GM04503 (cell line): ENCODE results near the gene C2CD2.

ENCODE experiments used
- DNase-seq: peaks from one replicate; pipeline ENCODE4 v3.0.0-alpha.2; 2012; ENCODE audit warnings: low read depth

C2CD2 gene

DNA sequence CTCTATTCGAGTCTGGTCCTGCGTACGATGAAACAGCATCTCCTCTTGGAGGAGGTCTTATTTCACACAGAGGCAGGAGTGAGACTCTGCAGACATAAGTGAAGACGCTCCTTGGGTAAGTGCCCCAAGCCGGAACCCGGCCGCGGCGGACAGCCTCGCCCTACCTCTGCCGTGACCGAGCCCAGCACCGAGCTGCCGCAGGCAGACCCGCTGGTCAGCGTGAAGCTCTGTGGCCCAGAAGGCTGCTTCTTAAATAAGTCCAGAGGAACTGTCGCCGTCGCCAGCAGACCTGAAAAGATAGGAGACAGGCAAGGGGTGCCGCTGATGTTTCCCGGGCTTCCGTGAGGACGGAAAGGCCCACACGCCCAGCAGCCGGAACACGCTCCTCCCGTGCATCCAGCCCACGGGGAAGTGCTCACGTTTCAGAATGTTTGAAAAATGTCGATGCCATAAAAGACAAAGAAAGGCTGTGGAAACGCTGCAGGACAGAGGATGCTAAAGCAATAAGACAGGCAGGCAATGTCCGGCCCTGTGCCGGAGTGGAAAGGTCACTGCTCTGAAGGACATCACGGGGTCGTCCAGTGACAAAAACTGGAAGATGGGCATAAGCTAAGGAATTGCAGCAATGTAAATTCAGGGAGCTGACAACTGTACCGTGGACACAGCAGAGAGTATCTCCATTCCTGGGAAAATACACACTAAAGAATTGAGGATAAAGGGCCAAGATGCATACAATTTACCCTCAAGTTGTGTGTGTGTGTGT is 46.1 kb downstream of the C2CD2 start:
- no peak for DNase-seq

DNA sequence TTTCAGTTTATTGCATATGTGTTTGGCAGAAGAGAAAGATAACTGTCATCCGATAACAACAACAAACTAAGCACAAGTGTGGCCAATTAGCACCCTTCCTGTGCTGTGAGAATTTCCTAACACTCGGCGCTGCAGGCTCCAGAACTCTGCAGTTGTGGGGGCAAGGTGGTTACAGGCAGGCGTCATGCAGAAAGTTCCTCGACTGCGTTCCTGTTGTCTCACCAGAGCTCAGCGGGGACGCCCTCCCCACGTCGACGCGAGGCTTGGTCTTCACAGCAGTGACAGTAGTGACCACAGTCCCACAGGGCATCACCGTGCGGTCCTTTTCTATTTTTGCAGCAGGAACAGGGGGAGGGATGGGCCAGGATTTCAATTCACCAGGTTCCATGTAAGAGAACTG is 47.0 kb downstream of the C2CD2 start:
- DNase-seq, result no peak

DNA sequence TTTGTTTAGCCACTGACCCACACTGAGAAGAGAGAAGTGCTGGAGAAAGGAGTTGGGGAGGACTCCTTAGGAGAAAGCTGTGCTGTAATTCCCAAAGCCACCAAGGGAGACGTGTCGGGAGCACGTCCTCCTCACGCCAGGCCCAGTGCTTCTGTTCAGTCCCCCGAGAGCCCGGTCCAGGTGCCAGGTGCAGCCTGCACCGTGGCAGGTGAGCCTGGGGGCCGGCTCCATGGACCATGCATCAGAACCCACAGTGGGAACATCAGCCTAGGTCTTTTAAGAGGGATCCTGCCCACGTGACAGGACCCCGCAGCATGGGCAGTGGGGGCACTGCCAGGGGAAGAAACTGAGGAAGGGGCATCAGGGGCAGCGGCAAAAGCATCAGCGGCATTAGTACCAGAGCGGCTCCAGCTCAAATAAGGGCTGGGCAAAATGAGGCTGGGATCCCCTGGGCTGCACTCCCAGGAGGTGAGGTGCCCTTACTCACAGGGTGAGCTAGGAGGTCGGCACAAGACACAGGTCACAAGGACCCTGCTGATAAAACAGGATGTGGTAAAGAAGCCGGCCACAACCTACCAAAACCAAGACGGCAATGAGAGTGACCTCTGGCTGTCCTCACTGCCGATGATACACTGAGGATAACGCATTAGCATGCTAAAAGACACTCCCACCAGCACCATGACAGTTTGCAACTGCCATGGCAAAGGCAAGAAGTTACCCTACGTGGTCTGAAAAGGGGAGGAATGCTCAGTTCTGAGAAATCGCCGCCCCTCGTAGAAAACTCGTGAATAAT is 50.1 kb downstream of the C2CD2 start:
- no peak for DNase-seq

DNA sequence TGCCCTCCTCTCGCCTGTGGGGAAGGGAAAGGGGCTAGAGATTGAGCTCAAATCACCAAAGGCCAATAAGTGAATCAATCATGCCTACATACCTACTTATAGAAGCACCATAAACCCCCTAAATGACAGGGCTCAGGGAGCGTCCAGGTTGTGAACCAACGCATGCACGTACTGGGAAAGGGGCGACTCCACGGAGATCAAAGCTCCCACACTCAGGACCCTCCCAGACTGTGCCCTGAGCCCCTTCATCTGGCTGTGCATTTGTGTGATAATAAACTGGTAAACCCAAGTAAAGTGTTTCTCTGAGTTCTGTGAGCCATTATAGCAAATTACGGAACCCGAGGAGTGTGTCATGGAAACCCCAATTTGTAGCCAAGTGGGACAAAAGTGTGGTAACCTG is 50.9 kb downstream of the C2CD2 start:
- no peak for DNase-seq

DNA sequence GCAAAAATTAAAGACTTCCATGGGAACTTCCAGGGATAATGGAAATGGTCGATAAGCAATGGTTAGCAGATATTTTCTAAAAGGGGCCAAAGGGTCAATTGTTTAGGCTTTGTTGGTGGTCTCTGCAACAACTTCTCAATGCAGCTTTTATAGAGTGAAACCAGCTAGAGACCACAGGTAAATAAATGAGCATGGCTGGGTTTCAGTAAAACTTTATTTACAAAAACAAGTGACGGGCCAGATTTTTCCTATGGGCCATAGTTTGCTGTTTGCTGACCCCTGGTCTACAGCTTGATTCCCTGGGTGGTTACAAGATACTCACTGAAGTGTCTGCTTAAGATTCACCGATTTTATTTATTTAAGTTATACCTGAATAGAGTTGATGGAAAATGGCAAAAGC is 52.0 kb downstream of the C2CD2 start:
- no peak for DNase-seq

DNA sequence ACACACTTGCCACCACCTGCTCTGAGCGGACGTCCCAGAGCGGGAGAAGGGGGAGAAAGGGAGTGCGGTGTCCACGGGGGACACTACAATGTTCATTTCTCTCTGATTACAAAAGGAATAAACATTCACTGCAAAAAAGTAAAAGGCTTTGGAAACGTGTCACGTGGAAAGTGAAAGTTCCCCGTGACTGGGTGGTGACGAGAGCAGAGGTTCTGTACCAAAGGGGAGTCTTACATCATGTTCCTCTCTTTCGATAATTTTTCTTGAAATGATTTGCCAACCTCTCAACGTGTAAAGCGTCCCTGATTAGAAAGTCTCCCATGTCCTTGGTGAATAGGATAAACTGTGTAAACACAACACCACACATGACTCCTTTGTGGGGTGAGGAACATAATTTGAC is 52.7 kb downstream of the C2CD2 start:
- DNase-seq, result no peak

DNA sequence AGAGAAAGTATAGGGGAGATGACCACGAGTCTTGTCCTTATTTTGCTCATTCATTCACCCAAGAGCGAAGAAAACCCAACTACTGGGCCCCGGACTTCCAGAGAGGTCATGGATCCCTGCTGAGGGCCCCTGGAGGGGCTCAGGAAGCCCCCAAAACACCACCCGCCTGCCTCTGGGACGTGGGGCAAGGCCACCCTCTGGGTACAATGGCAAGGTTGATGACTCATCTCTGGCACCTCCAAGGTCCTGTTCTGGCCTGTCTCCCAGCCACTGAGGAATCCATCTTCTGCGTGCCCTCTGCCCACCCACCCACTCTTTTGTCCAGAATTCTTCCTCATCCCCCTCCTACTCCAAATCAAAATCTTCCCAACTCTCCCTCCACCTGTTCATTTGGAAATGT is 53.4 kb downstream of the C2CD2 start:
- no peak for DNase-seq

DNA sequence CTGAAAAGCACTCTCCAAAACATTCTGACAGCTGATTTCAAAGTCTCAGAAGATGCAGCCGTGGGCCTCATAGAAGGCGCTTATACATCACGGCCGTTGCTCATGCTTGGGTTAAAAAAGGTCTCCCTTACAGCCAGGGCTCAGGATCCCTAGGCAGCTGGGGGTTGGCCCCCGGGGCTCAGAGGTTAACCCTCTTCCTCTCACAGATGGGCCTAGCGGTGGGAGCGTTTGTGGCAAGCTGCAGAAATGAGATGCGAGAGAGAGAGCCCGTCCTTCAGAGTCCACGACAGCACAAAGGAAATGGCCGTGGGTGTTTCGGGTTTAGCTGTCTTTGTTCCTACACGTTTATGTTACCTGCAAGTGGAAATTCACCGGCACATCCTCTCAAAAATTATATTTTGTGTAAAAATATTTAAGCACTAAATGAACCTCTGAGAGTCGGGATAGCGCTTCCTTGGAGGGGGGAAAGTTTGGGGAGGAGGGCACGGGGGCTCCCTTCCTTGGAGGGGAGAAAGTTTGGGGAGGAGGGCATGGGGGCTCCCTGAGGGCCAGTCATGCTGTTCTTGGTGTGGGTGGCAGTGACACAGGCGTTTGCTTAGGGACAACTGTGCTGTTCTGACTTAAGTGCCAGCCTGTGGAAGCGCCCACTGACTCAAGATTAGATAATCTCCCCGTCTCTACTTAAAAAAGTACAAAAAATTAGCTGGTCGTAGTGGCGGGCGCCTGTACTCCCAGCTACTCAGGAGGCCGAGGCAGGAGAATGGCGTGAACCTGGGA is 54.2 kb downstream of the C2CD2 start:
- DNase-seq, result no peak

DNA sequence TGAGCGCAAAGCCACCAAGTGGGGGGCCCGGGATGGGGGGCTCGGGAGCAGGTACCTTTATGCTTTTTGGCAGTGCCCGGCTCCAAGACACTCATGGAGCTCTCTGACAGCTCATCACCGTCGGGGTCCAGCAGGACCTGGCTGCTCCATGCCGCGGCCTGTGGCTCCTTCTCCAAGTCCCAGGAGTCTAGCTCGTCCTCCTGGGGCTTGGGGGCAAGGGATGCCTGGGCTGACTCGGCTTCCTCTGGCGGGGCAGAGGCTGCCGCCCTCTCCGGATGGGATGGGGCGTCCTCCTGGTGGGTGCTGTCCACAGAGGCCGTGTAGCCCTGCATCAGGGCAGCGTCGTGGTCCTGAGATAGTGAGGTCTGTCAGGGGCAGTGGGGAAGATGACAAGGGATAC is 54.8 kb downstream of the C2CD2 start:
- no peak for DNase-seq

DNA sequence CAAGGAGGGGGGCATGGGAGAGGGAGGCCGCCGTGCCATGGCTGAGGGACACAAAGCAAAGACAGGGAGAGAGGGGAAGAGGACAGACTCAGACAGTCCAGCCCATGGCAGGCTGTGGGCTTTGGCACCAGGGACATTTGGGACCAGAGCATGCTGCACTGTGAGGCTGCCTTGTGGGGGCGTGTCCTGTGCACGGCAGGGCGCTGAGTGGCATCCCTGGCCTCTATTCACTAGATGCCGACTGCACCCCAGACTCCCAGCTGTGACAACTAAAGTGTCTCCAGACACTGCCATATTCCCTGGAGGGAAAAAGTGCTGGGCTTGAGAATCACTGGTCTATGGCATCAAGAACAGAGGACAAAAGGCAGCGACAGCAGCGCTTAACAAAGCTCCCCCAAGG is 56.1 kb downstream of the C2CD2 start:
- no peak for DNase-seq

DNA sequence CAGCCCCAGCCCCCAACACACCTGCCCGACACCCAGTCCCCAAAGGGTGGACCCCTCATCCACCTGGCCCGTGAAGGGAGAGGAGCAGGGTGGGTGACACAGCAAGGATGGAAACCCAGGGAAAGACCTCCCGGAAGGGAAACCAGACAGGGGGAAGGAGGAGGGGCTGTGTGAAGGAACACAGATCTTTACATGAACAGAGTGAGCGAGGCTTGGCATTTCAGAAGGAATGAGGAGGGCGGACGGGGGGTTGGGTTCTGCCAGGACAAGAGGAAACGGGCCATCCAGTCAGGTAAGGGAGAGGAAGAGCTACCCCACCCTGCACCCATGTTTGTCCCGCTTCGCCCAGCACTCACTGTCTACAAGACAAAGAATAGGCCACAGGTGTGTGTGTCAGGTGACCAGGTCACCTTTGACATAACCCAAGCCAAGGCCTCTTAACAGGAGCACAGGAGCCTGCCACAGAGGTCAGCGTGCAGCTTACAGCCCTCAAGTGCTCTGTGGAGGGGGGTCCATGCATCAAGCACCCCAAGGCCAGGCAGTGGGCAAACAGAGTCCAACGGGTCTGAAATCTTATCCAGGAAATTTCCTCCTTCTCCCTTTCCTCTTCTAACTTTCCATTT is 56.7 kb downstream of the C2CD2 start:
- no peak for DNase-seq

DNA sequence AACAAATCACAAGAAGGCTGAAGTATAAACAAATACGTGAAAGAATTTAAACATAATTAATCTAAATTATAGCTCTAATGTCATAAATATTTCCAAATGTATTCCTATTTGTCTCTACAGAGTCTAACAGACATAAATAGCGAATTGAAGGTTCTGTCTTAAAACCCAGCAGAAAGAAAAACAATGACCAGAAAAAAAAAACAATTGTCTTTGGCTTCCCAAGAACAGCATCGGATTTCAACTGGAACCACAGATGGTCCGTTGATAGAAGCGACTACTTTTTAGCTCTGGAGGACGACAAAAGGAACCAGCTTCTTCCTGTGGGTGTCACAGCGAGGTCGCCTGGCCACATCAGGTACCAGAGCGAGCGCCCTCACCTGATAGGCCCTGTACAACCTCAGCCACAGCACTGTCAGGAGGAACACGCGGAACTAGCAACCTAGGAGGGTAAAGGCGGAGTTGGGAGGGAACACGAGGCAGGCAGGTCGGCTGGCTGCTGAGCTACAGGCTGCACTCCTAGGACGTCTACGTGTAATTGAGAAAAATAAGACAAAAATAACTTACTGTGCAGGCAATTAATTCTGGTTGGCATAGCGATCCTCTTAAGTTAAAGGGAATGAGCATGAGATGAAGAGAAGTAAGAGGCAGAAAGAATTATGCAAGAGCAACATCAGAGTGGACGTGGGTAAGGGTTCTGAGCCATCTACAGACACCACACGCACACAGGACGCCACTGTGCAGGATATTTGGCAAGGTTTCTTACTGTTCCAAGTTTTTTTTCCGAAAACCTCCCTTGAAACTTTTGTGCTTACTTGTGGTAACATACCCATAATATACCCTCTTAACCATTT is 58.0 kb downstream of the C2CD2 start:
- DNase-seq, result no peak

DNA sequence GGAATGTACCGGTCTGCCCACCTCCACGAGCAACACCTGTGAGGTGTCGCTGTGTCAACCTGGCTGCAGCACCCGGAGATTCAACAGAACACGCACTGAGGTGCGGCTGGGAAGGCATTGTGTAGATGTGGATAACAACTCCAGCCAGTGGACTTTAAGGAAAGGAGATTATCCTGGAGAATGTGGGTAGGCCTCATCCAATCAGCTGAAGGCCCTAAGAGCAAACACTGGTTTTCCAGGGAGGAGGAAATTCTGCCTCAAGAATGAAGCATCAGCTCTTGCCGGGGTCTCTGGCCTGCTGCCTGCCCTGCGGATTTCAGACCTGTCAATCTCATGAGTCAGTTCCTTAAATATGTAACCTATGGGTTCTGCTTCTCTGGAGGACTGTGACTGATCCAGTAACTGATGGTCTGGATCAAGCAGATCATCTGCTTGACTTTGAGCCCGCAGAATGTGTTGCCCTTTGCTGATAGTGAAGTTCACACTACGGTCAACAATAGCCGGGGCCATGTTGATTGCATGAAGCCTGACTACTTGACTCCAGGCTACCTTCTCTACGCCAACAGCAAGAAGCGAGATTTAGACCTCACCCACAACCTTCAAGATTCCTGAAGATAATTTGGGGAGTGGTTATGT is 58.8 kb downstream of the C2CD2 start:
- no peak for DNase-seq

DNA sequence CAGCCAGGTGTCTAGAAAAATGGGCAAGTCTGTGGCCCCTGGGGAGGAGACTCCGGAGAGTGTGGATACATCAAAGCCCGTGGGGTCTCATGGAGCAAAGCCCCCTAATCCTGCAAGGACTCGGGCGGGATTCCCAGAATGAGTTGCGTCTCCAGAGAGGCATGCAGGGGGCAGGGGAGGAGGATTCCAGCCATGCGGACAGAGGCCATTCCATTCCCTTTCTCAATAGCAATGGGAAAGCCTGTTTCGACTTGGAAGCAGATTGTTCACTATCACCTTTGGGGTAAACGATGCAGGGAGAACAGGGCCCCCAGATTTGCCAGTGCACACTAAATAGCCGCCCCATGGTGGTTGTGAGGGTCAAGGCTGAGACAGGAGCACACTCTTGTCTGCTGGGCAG is 59.3 kb downstream of the C2CD2 start:
- DNase-seq, result no peak

DNA sequence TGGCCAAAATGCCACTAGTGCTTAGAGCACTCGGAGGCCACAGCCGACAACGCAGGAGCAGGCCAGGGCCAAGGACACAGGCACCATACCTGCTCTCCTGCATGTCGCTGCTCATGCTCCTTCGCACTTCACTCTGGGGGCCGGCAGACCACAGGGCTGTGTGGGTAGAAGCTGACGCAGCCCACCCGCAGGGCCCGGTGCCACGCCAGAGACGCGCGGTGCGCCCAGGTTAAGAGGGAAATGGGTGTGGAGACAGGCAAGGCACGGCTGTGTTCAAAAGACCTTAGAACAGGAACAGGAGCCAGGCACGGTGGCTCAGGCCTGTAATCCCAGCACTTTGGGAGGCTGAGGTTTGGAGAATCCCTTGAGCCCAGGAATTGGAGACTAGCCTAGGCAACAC is 61.1 kb downstream of the C2CD2 start:
- no peak for DNase-seq

DNA sequence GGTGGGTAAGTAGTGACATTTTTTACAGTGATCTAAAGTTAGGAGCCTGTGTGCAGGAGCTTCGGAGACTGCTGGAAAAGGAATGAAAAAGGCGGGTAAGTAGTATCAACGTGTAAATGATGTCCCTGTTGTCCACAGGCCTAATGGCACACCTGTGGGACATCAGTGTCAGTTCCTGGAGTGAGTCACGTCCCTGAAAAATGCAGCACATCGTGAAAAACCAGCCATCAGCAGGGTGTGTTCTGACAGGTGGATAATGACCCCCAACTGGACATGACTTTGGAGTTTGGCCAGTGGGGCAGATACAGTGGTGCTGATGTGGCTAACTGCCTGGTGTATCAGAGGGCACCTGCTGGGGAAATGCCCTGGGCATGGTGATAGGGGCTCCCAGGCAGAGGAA is 62.7 kb downstream of the C2CD2 start:
- DNase-seq, result no peak

DNA sequence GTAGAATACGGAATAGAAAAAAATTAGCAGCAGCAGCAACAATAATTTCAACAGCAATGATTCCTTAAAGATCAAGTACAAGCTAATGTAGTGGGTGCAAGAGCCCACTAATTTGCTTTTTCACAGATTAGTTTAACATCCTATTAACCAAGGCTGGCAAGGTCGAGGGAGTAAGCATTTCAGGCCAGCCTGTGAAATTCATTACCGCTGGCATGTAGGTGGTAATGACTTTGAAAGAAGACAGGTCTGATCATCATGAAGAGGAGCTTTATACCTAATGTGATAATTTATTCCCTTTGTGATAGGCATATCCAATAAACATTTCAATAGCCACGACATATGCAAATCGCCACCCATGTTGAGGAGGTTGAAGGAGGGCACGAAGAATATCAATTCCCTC is 63.5 kb downstream of the C2CD2 start:
- DNase-seq, result no peak

DNA sequence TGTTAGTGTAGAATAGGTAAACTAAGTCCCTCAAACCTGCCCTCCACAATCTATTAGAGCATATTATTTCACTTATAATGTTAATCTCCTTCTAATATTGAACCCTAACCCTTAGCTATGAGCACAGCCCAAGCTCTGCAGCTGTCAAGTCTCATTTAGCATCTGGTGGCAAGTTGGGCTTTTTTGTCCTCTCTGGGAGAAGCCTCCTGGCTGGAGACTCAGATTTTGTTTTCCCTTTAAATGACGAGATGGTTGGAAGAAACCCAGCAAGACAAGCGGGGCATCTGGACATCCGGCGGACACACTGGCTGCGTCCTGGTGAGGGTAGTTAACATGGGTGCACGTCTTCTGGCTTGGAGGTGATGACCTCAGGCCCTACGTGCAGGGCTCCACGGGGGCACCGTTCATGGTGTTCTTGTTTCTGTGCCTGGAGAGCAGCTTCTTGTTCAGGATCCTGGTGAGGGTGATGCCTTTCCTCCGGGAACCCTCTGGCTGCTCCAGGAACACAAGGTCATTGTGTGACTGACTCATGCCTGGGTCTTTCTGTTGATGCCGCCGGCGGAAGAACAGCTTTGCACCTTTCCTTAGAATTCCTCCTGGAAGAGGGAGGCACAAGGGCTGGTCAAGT is 65.0 kb downstream of the C2CD2 start:
- no peak for DNase-seq

DNA sequence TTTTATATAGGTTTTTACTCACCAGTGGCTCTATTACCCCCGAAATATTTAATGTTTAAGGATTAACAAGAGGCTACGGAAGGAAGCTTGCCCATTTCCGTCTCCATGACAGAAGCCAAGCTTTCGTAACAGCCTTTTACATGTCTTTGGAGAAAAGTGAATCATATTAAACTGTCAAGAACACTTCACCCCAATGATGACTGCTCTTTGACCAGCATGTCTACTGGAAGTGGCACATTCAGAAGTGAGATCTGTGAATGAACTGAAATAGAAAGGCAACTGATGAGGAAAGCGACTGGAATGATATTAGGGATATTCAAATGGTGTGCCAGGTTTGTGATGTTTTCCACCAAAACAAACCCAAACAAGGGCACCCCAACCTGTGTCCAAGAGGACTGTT is 66.2 kb downstream of the C2CD2 start:
- DNase-seq, result no peak

DNA sequence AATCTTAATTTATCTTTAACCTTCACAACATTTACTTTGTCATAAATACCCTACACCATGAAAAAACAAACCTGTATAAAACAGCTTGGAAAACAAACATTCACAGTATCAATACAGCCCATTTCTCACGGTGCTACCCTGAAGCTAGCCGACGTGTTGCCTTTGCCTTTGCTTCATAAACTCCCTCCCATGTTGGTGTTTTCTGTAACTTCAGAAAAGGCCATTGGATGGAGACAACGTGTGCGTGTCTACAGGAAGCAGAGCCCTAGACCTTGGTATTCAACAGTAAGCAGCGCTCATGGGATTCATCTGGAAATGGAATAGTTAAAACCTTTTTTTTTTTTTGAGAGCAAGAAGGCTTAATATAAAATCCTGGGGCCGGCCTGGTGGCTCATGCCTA is 67.5 kb downstream of the C2CD2 start:
- DNase-seq, result no peak
